ENCODE results near the gene VSIG8.

The VSIG8 gene

GRCh38 chr1:159869173-159869572 lies 6.7 kb upstream of the VSIG8 start:
- no peak overlapping the region for H3K4me3 ChIP-seq (ENCODE audit: control insufficient read depth, low read depth, low read length)
- no peak for TF ChIP-seq CTCF (IDR thresholded peaks at IDR 0.05; ENCODE audit: control insufficient read depth, insufficient read depth, low read depth, low read length, missing control alignments)
- no peak for DNase-seq (ENCODE audit: low read depth)

- no peak for DNase-seq (ENCODE audit: low read depth)
- TF ChIP-seq CTCF (IDR thresholded peaks at IDR 0.05; ENCODE audit: control insufficient read depth, insufficient read depth, low read depth, low read length, missing control alignments), result no peak
- no peak overlapping the region for H3K4me3 ChIP-seq (ENCODE audit: control insufficient read depth, low read depth, low read length)
Observed at GRCh38 chr1:159868766-159869165, 6.3 kb upstream of the VSIG8 start.

GRCh38 chr1:159867664-159868026 lies 5.2 kb upstream of the VSIG8 start:
- DNase-seq (ENCODE audit: low read depth), result no peak
- H3K4me3 ChIP-seq (ENCODE audit: control insufficient read depth, low read depth, low read length), result no peak overlapping the region
- no peak for TF ChIP-seq CTCF (IDR thresholded peaks at IDR 0.05; ENCODE audit: control insufficient read depth, insufficient read depth, low read depth, low read length, missing control alignments)

GRCh38 chr1:159866905-159867663 lies 4.6 kb upstream of the VSIG8 start:
- TF ChIP-seq CTCF (IDR thresholded peaks at IDR 0.05; ENCODE audit: control insufficient read depth, insufficient read depth, low read depth, low read length, missing control alignments), result no peak
- no peak for DNase-seq (ENCODE audit: low read depth)
- H3K4me3 ChIP-seq (ENCODE audit: control insufficient read depth, low read depth, low read length), result no peak overlapping the region

- DNase-seq (ENCODE audit: low read depth), result no peak
- TF ChIP-seq CTCF (IDR thresholded peaks at IDR 0.05; ENCODE audit: control insufficient read depth, insufficient read depth, low read depth, low read length, missing control alignments), result no peak
- H3K4me3 ChIP-seq (ENCODE audit: control insufficient read depth, low read depth, low read length), result no peak overlapping the region
Observed at GRCh38 chr1:159866066-159866465, 3.6 kb upstream of the VSIG8 start.

- no peak for TF ChIP-seq CTCF (IDR thresholded peaks at IDR 0.05; ENCODE audit: control insufficient read depth, insufficient read depth, low read depth, low read length, missing control alignments)
- DNase-seq (ENCODE audit: low read depth), result no peak
- H3K4me3 ChIP-seq (ENCODE audit: control insufficient read depth, low read depth, low read length), result no peak overlapping the region
Observed at GRCh38 chr1:159864262-159864661, 1.8 kb upstream of the VSIG8 start.

All from AG09309 (cell line).